NCI-H748 treated with DMSO at 0.1 percent for 48 hours (cell line): ENCODE measurements around the gene TMEM134.
"Not testable (repeated sequence)": the region's sequence is repeated elsewhere in the genome, so short reads cannot be mapped to it uniquely, and the experiment has no call there.

Experiments used
- DNase-seq: peaks from one replicate; lab custom pipeline; 2025; lab: John Stamatoyannopoulos, UW

Gene TMEM134

DNA sequence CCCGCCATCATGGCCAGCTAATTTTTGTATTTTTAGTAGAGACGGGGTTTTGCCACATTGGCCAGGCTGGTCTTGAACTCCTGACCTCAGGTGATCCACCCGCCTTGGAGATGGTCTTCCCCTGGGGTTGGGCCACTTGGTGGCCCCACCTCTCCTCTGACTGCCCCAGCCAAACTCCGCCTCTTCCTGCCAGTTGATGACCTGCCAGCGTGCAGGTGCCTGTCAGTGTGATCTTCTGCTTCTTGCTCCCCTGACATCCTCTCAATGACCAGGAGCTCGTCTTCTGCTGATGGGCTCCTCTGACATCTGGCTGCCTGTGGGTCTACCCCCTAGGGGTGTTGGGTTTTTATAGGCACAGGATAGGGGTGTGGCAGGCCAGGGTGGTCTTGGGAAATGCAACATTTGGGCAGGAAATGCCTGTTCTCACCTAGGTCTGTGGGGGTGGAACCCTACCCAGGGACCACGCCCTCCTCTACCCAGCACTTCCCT lies 16.9 kb upstream of the TMEM134 start:
- not testable (repeated sequence) for DNase-seq

DNA sequence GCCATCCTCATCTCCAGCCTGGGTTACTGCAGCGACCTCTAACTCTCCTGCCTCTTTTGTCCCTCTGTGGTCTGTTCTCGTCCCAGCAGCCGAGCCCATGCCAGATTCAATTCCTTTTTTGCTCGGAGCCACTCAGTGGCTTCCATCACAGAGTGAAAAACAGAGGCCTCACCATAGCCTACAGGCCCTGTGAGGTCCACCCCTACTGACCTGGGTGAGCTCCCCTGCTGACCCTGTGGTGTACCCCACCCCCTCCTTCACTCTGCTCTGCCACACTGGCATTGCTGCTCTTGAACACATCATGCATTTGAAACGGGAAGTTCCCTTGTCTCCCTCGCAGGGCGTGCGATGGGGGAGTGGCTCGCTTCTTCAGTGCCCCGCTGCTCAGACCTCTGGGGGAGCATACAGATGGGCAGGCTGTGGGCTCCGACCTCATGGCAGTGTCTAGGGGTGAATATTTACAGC lies 15.8 kb upstream of the TMEM134 start:
- no peak for DNase-seq

DNA sequence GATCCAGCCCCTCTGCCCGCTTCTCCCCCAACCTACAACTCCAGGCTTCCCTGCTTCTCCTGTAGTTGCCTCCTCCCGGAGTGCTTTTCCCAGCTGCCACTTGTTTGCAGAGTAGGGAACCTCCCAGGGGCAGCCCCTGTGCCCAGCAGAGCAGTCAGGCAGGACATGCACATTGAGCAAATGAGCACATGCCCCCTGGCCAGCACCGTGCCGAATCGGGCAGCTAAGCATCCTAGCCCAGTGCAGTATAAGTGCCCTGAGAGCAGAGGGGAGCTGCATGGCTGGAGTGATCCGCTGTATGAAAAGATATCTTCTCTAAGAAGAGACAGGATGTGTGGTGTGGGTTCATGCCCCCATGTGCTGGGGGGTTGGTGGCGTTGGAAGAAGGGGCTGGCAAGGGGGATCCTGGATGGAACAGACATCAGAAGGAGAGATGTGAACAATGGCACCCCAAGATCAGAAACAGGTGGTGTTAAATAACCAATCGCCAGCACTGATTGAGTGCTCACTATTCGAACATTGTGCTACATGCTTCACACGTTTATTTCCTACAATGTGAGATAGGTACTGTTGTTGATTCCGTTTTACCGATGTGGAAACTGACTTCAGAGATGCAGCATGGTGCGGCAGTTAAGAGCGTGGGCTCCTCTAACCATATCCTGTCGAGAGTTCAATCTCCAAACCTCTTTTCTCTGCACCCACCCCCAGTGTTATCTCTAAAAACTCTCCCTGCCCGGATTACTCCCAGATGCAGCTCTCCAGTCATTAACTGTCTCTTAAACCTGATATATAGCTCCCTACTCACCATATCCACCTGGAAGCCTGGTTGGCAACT lies 15.0 kb upstream of the TMEM134 start:
- DNase-seq = no peak

DNA sequence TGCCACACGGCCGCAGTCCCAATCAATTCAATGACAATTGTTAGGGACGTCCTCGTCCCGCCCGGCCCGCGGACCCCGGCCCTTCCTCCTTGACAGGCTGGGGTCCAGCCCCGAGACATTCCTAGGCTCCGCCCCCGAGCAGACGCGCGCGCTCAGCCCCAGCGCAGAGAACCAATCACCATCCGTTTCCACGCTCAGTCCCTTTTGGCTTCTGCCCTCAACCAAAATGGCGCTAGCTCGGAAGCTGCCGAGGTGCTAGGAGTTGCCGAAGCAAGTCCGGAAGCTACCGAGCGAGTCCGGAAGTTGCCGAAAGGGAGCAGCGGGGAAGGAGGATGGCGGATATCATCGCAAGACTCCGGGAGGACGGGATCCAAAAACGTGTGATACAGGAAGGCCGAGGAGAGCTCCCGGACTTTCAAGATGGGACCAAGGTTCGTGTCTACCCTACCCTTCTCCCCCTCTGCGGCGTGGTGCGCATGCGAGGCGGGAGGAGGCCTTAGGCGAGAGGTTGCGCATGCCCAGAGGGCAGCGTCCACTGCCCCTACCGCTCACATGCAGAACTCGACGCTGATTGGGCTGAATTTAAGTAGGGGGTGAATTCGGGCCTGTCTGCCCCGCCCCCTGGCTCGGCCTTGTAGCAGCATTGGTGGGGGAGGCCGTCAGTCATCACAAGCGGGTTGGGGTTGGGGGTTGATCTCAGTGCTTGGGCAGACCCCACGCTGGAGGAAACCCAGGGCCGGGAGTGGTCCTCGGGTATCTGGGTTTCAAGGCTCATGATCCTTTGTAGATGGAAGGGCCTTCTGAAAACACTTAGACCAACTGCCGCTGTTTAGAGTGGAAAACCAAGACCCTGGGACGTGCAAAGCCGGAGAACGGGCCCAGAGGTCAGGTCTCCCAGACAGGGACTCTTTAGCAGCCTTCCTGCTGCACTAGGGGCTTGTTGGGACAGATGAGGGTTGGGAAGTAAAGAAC lies 14.1 kb upstream of the TMEM134 start, which contains the start of gene AIP:
Gene AIP, plus strand, starts transcription at position 200 of the 972 bp plus-strand sequence. Its CDS starts 133 bp downstream, at position 333.
- DNase-seq = peak; percentile 97

DNA sequence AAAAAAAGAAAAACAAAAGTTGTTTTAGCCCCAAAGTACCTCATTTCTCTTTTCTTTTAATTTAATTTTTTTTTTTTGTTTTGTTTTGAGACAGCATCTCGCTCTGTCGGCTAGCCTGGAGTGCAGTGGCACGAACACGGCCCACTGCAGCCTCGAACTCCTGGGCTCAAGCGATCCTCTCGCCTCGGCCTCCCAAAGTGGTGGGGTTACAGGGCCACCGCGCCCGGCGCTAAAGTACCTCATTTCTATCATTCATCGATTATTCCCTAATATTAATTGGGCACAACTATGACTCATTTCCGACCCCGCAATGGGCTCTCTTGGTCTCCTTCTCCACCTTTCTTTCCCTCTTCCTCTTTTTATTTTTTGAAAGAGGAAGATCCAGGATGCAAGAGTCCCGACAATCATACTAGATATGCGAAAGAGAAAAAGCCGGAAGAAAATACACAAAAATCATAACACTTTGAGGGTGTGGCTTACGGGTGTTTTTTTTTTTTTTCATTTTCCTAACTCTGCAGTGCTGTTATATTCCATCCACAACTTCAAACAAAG lies 13.3 kb upstream of the TMEM134 start:
- no peak for DNase-seq

DNA sequence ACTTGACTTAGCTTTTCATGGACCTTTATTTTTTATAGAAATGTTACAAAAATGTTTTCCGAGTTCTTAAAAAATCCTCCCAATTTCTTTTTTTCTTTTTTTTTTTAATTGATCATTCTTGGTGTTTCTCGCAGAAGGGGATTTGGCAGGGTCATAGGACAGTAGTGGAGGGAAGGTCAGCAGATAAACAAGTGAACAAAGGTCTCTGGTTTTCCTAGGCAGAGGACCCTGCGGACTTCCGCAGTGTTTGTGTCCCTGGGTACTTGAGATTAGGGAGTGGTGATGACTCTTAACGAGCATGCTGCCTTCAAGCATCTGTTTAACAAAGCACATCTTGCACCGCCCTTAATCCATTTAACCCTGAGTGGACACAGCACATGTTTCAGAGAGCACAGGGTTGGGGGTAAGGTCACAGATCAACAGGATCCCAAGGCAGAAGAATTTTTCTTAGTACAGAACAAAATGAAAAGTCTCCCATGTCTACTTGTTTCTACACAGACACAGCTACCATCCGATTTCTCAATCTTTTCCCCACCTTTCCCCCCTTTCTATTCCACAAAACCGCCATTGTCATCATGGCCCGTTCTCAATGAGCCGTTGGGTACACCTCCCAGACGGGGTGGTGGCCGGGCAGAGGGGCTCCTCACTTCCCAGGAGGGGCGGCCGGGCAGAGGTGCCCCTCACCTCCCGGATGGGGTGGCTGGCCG lies 8.4 kb upstream of the TMEM134 start:
- not testable (repeated sequence) for DNase-seq

DNA sequence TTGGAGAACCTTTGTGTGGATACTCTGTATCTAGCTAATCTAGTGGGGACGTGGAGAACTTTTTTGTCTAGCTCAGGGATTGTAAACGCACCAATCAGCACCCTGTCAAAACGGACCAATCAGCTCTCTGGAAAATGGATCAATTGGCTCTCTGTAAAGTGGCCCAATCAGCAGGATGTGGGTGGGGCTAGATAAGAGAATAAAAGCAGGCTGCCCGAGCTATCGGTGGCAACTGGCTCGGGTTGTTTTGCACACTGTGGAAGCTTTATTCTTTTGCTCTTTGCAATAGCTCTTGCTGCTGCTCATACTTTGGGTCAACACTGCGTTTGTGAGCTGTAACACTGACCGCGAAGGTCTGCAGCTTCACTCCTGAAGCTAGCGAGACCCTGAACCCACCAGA lies 7.6 kb upstream of the TMEM134 start:
- not testable (repeated sequence) for DNase-seq

DNA sequence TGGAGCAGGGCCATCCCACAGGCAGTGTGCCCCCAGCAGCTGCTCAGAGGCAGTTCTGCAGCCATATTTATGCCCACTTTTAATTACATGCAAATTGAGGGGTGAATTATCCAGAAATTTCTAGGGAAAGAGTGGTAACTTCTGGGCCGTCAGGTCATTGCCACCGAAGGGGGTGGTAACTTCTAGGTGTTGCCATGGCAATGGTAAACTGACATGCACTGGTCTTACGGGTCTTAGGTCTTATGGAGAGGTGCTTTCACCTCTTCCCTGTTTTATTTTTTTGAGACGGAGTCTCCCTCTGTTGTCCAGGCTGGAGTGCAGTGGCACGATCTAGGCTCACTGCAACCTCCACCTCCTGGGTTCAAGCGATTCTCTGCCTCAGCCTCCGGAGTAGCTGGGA lies 3.8 kb upstream of the TMEM134 start:
- no peak for DNase-seq

DNA sequence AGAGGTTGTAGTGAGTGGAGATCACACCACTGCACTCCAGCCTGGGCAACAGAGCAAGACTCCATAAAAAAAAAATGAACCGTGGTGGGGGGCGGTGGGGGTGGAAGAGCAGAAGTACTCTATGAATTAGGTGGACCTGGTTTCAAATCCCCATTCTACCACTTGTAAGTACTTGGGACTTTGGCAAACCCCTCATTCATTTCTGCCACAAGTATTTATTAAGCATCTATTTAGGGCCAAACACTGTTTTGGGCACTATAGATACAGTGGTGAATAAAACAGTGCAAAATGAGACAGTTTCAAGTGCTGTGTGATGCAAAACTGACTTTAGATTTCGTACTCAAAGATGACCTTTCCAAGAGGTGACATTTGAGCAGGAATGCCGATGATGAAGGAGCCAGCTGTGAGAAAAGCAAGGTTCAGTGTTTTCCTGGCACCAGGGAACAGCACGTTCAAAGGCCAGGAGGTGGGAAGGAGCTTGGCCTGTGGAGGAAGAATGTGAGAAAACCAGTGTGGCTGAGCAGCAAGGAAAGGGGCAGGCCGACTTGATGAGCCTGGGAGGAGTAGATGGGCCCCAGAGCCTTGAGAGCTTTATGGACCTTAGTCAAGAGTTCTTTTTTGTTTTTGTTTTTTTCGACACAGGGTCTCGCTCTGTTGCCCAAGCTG lies 1.4 kb upstream of the TMEM134 start:
- DNase-seq = no peak

DNA sequence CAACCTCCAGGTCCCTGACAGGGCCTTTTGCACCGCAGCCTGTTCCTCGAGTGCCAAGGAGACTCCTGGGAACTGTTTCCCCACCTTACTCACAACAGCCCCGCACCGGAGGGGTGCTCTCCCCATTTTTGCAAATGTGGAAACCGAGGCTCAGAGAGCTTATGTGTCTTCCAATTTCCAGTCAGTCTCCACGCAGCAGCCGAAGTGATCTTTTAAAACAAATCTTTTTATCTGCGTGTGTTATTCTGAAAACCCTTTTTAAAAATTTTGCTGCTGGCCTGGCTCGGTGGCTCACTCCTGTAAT lies 409 bp upstream of the TMEM134 start:
- DNase-seq = no peak

DNA sequence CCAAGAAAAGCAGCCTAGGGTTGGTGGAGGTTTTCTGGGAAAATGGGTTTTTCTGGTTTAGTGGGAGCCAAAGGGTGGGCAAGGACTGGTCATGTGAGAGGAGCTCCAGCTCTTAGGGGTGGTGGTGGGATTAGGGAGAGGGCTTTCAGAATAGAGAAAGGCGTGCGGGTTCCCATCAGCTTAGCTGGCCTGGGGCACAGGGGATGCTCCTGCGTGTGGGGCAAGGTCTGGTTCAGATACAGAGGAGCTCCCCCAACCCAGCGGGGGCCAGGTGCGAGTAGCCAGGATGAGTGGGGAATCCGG lies 644 bp downstream of the TMEM134 start:
- no peak for DNase-seq

DNA sequence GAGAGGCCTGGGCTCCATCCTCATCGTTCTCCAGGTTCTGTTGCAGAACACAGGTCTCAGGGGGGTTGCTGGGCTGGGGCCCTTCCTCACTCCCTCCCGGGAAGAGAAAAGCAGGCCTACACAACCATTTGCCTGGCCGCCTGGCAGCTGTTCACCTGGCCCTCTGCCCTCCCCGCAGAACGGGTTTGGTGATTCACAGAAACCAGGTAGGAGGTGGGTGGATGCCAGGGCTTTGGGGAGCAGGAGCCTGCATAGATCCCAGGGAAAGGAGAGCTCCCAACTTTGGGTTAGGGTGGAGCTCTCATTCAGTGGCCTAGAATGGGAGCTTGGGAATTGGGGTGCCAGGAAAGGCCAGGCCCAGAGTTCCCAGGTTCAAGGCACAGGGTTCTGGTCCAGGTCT lies 995 bp downstream of the TMEM134 start:
- DNase-seq = no peak

DNA sequence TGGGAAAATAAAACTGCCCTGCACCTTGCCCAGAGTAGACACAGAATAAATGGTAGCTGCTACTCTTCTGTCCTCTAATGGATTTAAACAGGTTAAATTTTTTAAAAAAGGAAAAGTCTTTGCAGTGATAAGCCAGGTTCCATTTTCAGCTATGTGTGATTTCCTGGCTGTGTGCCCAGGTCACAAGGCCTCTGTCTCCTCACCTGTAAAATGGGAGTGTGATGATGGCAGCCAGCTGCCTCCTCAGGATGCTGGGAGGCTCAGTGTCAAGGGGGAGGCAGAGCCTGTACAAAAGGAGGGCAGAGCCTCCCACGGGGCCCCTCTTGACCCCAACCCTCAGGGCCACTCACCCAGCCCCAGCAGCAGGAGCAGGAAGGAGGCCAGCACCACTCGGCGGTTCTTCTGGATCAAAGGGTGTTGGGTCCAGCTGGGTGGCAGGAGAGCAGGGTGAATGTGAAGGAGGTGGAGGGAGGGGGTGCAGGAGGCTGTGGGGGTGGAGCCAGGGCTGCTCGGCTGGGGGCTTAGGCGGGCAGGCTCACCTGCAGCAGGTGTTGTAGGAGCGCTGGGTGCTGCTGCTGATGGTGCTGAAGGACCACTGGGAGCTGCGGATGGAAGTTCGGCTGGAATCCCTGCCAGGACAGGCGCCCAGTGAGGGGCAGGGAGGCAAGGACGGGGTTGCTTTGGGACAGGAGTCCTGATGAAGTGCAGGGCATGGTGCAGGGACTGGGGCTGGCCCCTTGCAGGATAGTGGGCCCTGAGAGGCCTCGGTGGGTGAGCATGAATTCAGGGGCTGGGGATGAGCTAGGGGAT lies 1.9 kb downstream of the TMEM134 start:
- DNase-seq = no peak

DNA sequence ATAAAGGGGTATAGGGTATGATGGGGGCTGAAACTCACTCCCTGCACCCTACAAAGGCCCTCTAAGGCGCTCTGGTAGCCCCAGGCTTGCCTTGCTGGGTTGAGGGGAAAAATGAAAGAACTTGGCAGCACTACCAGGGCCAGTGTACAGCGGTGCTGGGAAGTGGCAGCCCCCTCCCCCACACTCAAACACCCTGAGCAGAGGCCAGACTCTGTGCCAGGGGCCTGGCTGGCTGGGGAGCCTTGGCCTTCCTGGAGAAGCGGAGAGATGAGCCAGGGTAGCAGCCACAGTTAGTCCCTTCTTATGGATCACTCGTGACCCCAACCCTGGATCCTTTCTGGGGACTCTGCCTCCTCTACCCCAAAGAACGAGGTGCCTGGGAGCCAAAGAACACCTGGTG lies 2.7 kb downstream of the TMEM134 start:
- no peak for DNase-seq

DNA sequence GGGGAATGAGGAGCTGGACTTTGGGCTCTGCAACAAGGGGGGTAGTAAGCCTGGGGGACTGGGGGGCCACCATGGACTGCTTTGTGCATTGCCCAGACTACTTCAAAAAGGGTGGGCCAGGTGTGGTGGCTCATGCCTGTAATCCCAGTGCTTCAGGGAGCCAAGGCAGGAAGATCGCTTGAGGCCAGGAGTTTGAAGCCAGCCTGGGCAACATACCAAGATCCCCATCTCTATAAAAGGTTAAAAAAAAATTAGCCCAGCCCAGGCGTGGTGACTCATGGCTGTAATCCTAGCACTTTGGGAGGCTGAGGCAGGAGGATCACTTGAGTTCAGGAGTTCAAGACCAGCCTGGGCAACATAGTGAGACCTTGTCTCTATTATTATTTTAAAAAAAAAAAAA lies 3.5 kb downstream of the TMEM134 start:
- not testable (repeated sequence) for DNase-seq

DNA sequence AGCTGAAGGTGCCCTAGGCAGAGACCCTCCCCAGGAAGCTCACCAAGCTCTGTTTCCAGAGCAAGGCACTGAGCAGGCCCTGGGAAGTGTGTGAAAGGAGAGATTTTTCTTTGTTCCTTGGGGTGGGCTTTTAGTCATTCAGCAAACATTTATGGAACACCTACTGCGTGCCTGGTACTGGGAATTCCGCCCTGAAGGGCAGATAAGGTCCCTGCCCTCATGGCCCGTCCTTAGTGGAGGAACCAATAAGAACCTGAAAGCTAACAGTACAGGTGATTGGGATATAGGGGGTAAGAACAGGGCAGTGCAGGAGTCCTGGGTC lies 3.9 kb downstream of the TMEM134 start:
- no peak for DNase-seq

DNA sequence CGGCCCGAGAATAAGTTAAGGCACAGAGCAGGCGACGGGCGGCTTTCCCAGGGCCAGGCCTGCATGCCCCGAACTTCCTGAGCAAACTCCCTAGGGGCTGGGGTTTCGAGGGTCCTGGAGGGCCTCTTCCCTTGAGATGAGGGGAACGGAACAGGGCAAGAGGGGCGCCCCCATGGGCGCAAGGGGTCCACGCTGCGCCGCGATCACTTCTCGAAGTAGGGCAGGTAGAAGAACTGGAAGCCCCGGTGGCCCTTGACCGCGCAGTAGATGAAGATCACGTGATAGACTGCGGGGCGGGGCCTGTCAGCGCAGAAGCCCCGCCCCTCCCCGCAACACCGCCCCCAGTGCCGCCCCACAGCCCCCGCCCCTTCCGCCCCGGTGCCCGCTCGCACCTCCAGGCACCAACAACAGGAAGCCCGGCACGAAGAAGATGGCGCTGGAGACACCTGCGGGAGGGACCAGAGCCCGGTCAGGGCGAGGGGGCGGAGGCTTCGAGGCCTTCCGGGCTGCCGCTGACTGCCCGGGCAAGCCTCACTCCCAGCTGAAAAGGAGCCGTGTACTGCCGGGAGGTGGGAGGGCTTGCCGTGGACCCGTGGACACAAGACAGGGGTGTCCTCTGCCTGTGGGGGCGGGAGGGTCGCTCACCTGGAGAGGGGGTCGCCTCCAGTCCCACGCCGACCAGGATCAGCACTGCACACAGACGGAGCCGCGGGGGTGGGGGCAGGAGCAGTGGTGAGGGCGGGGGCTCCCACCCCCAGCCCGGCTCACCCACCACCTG lies 4.5 kb downstream of the TMEM134 start:
- DNase-seq = peak; percentile 80

DNA sequence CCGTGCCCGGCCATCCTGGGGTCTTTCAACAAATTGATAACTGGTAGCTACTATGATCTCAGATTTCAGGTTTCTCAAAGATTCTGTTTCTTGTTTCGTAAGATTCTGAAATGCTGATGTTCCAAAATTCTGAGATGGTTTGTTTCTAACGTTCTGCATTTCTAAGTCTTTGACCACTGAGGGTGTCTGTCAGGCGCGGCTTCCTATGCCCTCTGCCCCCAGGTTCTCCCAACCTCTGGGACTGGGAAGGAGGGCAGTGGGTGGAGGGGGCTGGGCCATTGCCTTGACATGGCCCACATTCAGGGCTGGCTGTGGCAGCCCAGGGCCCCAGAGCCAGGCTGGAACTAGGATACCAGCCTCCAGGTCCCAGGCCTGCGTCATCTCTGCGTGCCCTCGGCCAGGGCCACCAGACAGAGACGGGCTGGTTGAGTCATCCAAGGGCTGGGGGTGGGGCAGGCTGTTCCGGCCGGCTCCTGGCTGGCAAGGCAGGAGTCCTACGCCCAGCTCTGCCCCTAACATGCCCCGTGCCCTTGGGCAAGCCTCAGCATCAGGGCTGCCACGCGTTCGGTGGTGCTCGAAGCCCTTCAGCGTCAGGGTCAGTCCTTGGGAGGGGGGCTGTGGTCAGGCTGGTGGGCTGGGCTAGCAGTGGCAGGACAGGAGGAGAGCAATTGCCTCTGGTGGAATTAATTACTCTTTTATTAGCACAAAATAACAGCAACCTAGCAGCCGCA lies 5.2 kb downstream of the TMEM134 start:
- DNase-seq = no peak

DNA sequence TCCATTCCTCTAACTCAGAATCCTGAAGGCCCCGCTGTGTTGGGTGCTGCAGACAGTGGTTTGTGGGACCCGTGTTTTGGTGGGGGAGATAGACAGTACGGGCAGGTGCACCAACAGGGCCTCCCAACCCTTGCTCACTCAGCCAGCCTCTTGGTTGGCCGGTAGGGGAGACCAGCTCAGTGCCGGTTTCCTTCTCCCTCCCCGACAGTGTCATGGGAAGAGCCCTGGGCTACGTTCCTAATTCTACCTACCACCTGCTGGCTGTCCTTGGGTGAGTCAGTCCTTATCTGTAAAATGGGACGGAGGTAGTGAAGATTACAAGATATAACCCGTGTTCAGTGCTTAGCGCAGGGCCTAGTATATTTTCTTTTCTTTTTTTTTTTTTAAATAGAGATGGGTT lies 5.9 kb downstream of the TMEM134 start:
- no peak for DNase-seq
